GM21447 (cell line): ENCODE measurements around the gene ZMYND8.
"Not testable (repeated sequence)": the region's sequence is repeated elsewhere in the genome, so short reads cannot be mapped to it uniquely, and the experiment has no call there.

Experiments
- ATAC-seq: cut with Tn5 transposase; IDR thresholded peaks from one replicate; pipeline ENCODE4 v1.9.1; 2021; ENCODE audit not compliant: unreplicated experiment

Gene ZMYND8

GRCh38 chr20:47314647-47315338 lies 41.7 kb downstream of the ZMYND8 start:
- ATAC-seq = no peak

- ATAC-seq = no peak
Measured at GRCh38 chr20:47311967-47312681, 44.4 kb downstream of the ZMYND8 start.

- no peak for ATAC-seq
Measured at GRCh38 chr20:47311211-47311610, 45.3 kb downstream of the ZMYND8 start.

GRCh38 chr20:47310729-47311128 lies 45.8 kb downstream of the ZMYND8 start:
- no peak for ATAC-seq

- ATAC-seq = no peak
Measured at GRCh38 chr20:47309806-47310426, 46.6 kb downstream of the ZMYND8 start.

GRCh38 chr20:47309394-47309793 lies 47.1 kb downstream of the ZMYND8 start:
- no peak for ATAC-seq

- not testable (repeated sequence) for ATAC-seq
Measured at GRCh38 chr20:47307569-47307968, 48.9 kb downstream of the ZMYND8 start.

- no peak for ATAC-seq
Measured at GRCh38 chr20:47306755-47307370, 49.6 kb downstream of the ZMYND8 start.

- ATAC-seq = no peak
Measured at GRCh38 chr20:47306095-47306494, 50.4 kb downstream of the ZMYND8 start.

GRCh38 chr20:47305667-47306066 lies 50.8 kb downstream of the ZMYND8 start:
- no peak for ATAC-seq

- ATAC-seq = no peak
Measured at GRCh38 chr20:47304287-47304686, 52.2 kb downstream of the ZMYND8 start.

GRCh38 chr20:47303736-47304135 lies 52.8 kb downstream of the ZMYND8 start:
- ATAC-seq = no peak

GRCh38 chr20:47300071-47300470 lies 56.4 kb downstream of the ZMYND8 start:
- no peak for ATAC-seq

GRCh38 chr20:47298624-47299023 lies 57.9 kb downstream of the ZMYND8 start:
- ATAC-seq = no peak

- no peak for ATAC-seq
Measured at GRCh38 chr20:47297746-47298145, 58.8 kb downstream of the ZMYND8 start.

- no peak for ATAC-seq
Measured at GRCh38 chr20:47296950-47297349, 59.5 kb downstream of the ZMYND8 start.

- ATAC-seq = no peak
Measured at GRCh38 chr20:47295921-47296426, 60.5 kb downstream of the ZMYND8 start.

- ATAC-seq = no peak
Measured at GRCh38 chr20:47295129-47295813, 61.2 kb downstream of the ZMYND8 start.

GRCh38 chr20:47293631-47294030 lies 62.9 kb downstream of the ZMYND8 start:
- no peak for ATAC-seq

- no peak for ATAC-seq
Measured at GRCh38 chr20:47292581-47292980, 63.9 kb downstream of the ZMYND8 start.
